Ishikawa (cell line): ENCODE results near the gene CD248.

ENCODE experiments used
- CEBPB ChIP-seq: IDR thresholded peaks from 2 replicates; pipeline ENCODE4 v1.6.1; 2012
- CREB1 ChIP-seq: IDR thresholded peaks from 2 replicates; pipeline ENCODE4 v1.6.1; 2012; ENCODE audit warnings: low read depth
- EGR1 ChIP-seq: IDR thresholded peaks from 2 replicates; pipeline ENCODE4 v1.6.1; 2012
- EP300 ChIP-seq: IDR thresholded peaks from 2 replicates; pipeline ENCODE4 v1.6.1; 2012; ENCODE audit warnings: borderline replicate concordance
- FOXM1 ChIP-seq: IDR thresholded peaks from 2 replicates; pipeline ENCODE4 v1.6.1; 2012; ENCODE audit warnings: low read depth, borderline replicate concordance
- NFIC ChIP-seq: IDR thresholded peaks from 2 replicates; pipeline ENCODE4 v1.6.1; 2012
- RAD21 ChIP-seq: IDR thresholded peaks from 2 replicates; pipeline ENCODE4 v1.6.1; 2012; ENCODE audit warnings: low read depth
- TAF1 ChIP-seq: IDR thresholded peaks from 2 replicates; pipeline ENCODE4 v1.6.1; 2012; ENCODE audit warnings: low read depth, mild to moderate bottlenecking
- TCF12 ChIP-seq: IDR thresholded peaks from 2 replicates; pipeline ENCODE4 v1.6.1; 2012; ENCODE audit warnings: low read depth
- TEAD4 ChIP-seq: IDR thresholded peaks from 2 replicates; pipeline ENCODE4 v1.6.1; 2012
- YY1 ChIP-seq: IDR thresholded peaks from 2 replicates; pipeline ENCODE4 v1.6.1; 2012; ENCODE audit warnings: low read depth
- ZBTB7A ChIP-seq: IDR thresholded peaks from 2 replicates; pipeline ENCODE4 v1.6.1; 2012; ENCODE audit warnings: low read depth
- TF ChIP-seq, protein P1 (sequence below): IDR thresholded peaks from 2 replicates; pipeline ENCODE4 v1.6.1; 2012
- TF ChIP-seq, protein P2 (sequence below): IDR thresholded peaks from 2 replicates; pipeline ENCODE4 v1.6.1; 2012
- TF ChIP-seq, protein P3 (sequence below): IDR thresholded peaks from 2 replicates; pipeline ENCODE4 v1.6.1; 2012; ENCODE audit warnings: low read depth, mild to moderate bottlenecking

CD248 gene

DNA sequence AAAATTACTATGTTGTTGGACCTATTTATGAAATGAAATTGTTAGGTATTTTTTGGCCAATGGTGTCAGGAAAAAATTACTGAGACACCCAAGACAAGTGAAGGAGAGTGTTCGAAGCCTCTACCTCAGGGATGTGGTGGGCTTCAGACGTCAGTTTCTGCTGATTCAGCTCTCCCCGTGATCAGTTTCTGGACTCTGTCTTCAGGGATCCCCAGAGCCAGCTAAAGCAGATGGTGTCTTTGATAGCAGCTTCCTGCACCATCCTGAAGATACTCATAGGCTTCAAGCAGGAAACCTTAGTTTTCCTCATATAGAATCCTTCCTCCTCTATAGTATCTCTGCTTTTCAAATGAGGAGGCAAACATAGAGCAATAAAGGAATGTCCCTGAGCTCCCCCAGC is 7.4 kb downstream of the CD248 start:
- TF ChIP-seq, protein P1, sequence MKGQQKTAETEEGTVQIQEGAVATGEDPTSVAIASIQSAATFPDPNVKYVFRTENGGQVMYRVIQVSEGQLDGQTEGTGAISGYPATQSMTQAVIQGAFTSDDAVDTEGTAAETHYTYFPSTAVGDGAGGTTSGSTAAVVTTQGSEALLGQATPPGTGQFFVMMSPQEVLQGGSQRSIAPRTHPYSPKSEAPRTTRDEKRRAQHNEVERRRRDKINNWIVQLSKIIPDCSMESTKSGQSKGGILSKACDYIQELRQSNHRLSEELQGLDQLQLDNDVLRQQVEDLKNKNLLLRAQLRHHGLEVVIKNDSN = no peak
- TF ChIP-seq TCF12 (no peak), FOXM1 (no peak), ZBTB7A (no peak), CREB1 (no peak), EP300 (no peak), RAD21 (no peak), YY1 (no peak), TAF1 (no peak), NFIC (no peak), CEBPB (no peak), TEAD4 (no peak), EGR1 (no peak)
- TF ChIP-seq, protein P2, sequence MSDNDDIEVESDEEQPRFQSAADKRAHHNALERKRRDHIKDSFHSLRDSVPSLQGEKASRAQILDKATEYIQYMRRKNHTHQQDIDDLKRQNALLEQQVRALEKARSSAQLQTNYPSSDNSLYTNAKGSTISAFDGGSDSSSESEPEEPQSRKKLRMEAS = no peak
- TF ChIP-seq, protein P3, sequence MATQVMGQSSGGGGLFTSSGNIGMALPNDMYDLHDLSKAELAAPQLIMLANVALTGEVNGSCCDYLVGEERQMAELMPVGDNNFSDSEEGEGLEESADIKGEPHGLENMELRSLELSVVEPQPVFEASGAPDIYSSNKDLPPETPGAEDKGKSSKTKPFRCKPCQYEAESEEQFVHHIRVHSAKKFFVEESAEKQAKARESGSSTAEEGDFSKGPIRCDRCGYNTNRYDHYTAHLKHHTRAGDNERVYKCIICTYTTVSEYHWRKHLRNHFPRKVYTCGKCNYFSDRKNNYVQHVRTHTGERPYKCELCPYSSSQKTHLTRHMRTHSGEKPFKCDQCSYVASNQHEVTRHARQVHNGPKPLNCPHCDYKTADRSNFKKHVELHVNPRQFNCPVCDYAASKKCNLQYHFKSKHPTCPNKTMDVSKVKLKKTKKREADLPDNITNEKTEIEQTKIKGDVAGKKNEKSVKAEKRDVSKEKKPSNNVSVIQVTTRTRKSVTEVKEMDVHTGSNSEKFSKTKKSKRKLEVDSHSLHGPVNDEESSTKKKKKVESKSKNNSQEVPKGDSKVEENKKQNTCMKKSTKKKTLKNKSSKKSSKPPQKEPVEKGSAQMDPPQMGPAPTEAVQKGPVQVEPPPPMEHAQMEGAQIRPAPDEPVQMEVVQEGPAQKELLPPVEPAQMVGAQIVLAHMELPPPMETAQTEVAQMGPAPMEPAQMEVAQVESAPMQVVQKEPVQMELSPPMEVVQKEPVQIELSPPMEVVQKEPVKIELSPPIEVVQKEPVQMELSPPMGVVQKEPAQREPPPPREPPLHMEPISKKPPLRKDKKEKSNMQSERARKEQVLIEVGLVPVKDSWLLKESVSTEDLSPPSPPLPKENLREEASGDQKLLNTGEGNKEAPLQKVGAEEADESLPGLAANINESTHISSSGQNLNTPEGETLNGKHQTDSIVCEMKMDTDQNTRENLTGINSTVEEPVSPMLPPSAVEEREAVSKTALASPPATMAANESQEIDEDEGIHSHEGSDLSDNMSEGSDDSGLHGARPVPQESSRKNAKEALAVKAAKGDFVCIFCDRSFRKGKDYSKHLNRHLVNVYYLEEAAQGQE = no peak

DNA sequence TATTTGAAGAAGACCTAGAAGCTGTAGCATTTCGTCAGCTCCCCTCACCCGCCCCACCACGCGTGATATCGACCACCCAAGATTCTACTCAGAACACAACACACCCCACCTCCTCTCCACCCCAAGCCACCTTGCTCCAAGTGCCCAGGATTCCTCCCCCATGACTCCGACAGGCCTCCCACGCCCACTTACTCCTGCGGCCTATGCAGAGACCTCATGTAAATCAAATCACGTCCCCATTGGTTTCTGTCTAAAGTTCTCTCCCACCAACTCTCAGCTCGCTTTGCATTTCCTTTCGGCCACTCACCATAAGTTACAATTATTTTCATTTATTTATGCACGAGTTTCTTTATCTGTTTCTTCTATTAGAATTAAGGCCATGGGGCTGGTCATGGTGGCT is 14.2 kb downstream of the CD248 start:
- TF ChIP-seq, protein P2 = no peak
- TF ChIP-seq TEAD4 = no peak
- TF ChIP-seq TAF1 = no peak
- no peak for TF ChIP-seq CREB1
- TF ChIP-seq EP300 = no peak
- TF ChIP-seq, protein P1 = no peak
- TF ChIP-seq YY1 = no peak
- no peak for TF ChIP-seq RAD21
- no peak for TF ChIP-seq CEBPB
- TF ChIP-seq, protein P3 = no peak
- no peak for TF ChIP-seq NFIC
- TF ChIP-seq EGR1 = no peak
- TF ChIP-seq TCF12 = no peak
- TF ChIP-seq FOXM1 = no peak
- no peak for TF ChIP-seq ZBTB7A

DNA sequence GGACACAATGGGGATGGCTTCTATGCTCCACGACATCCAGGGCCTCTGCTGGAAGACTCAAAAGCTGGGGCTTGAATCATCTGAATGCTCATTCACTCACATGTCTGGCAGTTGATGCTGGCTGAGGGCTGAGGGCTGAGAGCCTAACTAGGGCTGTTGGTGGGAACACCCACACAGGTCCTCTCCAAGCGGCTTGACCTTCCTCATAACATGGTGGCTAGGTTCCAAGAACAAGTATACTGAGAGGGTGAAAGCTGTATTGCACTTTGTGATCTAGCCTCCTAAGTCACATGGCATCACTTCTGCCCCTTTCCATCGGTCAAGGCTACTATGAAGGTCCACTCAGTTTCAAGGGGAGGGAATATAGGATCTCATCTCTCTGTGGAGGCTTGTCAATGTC is 17.7 kb downstream of the CD248 start:
- TF ChIP-seq TCF12 = no peak

DNA sequence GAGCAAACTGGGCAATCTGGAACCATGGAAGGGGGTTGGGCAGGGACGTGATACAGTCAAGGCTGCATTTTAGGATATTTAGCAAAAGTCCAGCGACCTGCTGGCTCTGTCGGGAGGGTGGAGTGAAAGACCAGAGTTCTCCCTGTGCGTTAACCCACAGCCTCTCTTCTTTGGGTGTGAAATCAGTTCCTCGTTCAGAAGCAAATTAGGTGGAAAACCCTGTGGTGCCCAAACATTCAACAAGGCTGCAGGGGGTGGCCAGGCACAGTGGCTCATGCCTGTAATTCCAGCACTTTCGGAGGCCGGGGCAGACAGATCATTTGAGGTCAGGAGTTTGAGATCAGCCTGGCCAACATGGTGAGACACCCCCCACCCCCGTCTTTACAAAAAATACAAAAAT is 19.2 kb downstream of the CD248 start:
- TF ChIP-seq NFIC = no peak
- no peak for TF ChIP-seq YY1
- no peak for TF ChIP-seq CREB1
- TF ChIP-seq, protein P3 = no peak
- TF ChIP-seq FOXM1 = no peak
- no peak for TF ChIP-seq EP300
- TF ChIP-seq, protein P1 = no peak
